ENCODE data around the gene SHLD1. TPM values are rescaled to one million over a fixed set of nuclear protein-coding genes. Genes with fewer than 3 reads are reported as not detected.

SHLD1 gene
- total RNA-seq, 1 experiment from 2014 or later, result 2.4 TPM

- TF ChIP-seq MAX (IDR thresholded peaks at IDR 0.05), result no peak
- no peak for TF ChIP-seq EZH2 (IDR thresholded peaks at IDR 0.05)
- no peak for TF ChIP-seq CBX3 (IDR thresholded peaks at IDR 0.05; ENCODE audit: low read depth)
- no peak for TF ChIP-seq FOSL1 (IDR thresholded peaks at IDR 0.05; ENCODE audit: low read depth)
- no peak for TF ChIP-seq EZH2phosphoT487 (IDR thresholded peaks at IDR 0.05; ENCODE audit: borderline replicate concordance)
- TF ChIP-seq RAD21 (IDR thresholded peaks at IDR 0.05; ENCODE audit: low read depth), result no peak
- no peak for TF ChIP-seq ELF1 (IDR thresholded peaks at IDR 0.05; ENCODE audit: borderline replicate concordance, low read depth)
- no peak for TF ChIP-seq SIN3A (IDR thresholded peaks at IDR 0.05; ENCODE audit: low read depth)
- no peak for TF ChIP-seq REST (IDR thresholded peaks at IDR 0.05; ENCODE audit: low read depth)
- TF ChIP-seq ZBTB33 (IDR thresholded peaks at IDR 0.05; ENCODE audit: extremely low read depth, insufficient replicate concordance, low read length), result no peak
- no peak for TF ChIP-seq JUND (IDR thresholded peaks at IDR 0.05)
- no peak for TF ChIP-seq CTCF (IDR thresholded peaks at IDR 0.05 in 2 of 3, conservative IDR thresholded peaks at IDR 0.05 in 1 of 3; ENCODE audit: borderline replicate concordance in 1 of 3, insufficient read depth in 1 of 3, low read depth in 2 of 3, low read length in 2 of 3)
- no peak for TF ChIP-seq TCF7L2 (IDR thresholded peaks at IDR 0.05; ENCODE audit: borderline replicate concordance, extremely low read depth, insufficient read depth, insufficient read length)
- TF ChIP-seq SRF (IDR thresholded peaks at IDR 0.05; ENCODE audit: low read depth), result no peak
- TF ChIP-seq ATF3 (IDR thresholded peaks at IDR 0.05), result no peak
- no peak for TF ChIP-seq SP1 (IDR thresholded peaks at IDR 0.05; ENCODE audit: low read depth)
- TF ChIP-seq POLR2A (IDR thresholded peaks at IDR 0.05; ENCODE audit: borderline replicate concordance, extremely low read depth, insufficient read depth, insufficient read length), result no peak
- H3K79me2 ChIP-seq (ENCODE audit: insufficient read depth, low read length), result no peaks in the 10 kb centered on the region
- ChIA-PET CTCF (no interaction called here), POLR2A (no interaction called here), RAD21 (ENCODE audit: low non-redundant PET in 1 of 2, low total read pairs in 2 of 2, uncharacterized antibody in 2 of 2, unreplicated experiment in 2 of 2) (no interaction called here)
- intact Hi-C loops (cut with micrococcal nuclease), result no loop called here
- DNase-seq (ENCODE audit: low read depth, low spot score) (no peak), ATAC-seq (no peak)
- no peak overlapping the region for H3K4me3 ChIP-seq (replicated peaks in 1 of 2; ENCODE audit: low read depth in 1 of 2, low read length in 2 of 2)
- no peaks in the 10 kb centered on the region for H3K9me2 ChIP-seq (ENCODE audit: insufficient read depth)
- H3K36me3 ChIP-seq (ENCODE audit: control insufficient read depth in 1 of 2, insufficient read depth in 2 of 2, low read length in 2 of 2), result no peaks in the 10 kb centered on the region
- H3K9ac ChIP-seq (ENCODE audit: low read length), result no peak overlapping the region
- no peaks in the 10 kb centered on the region for H4K20me1 ChIP-seq (ENCODE audit: insufficient read depth)
- H2AFZ ChIP-seq (ENCODE audit: low read depth, low read length, poor library complexity, severe bottlenecking), result no peak overlapping the region
- no peak overlapping the region for H3K4me2 ChIP-seq (ENCODE audit: low read length)
- no peaks in the 10 kb centered on the region for H3K27me3 ChIP-seq (ENCODE audit: insufficient read depth, low read length)
- H3K4me1 ChIP-seq (ENCODE audit: control insufficient read depth in 1 of 2, insufficient read depth in 2 of 2, low read length in 2 of 2), result no peaks in the 10 kb centered on the region
- BruUV-seq (replicated peaks), result no TSS peak
- no peaks in the 10 kb centered on the region for H3K9me3 ChIP-seq (ENCODE audit: control insufficient read depth in 1 of 2, insufficient read depth in 1 of 2, low read depth in 1 of 2, low read length in 2 of 2)
- no peak overlapping the region for H3K27ac ChIP-seq (ENCODE audit: low read depth, low read length)
Measured at GRCh38 chr20:5811746-5812145, 61.5 kb downstream of the SHLD1 start.

All from HCT116 (cell line).